ENCODE results near the gene CDK5RAP3.

The CDK5RAP3 gene

DNA sequence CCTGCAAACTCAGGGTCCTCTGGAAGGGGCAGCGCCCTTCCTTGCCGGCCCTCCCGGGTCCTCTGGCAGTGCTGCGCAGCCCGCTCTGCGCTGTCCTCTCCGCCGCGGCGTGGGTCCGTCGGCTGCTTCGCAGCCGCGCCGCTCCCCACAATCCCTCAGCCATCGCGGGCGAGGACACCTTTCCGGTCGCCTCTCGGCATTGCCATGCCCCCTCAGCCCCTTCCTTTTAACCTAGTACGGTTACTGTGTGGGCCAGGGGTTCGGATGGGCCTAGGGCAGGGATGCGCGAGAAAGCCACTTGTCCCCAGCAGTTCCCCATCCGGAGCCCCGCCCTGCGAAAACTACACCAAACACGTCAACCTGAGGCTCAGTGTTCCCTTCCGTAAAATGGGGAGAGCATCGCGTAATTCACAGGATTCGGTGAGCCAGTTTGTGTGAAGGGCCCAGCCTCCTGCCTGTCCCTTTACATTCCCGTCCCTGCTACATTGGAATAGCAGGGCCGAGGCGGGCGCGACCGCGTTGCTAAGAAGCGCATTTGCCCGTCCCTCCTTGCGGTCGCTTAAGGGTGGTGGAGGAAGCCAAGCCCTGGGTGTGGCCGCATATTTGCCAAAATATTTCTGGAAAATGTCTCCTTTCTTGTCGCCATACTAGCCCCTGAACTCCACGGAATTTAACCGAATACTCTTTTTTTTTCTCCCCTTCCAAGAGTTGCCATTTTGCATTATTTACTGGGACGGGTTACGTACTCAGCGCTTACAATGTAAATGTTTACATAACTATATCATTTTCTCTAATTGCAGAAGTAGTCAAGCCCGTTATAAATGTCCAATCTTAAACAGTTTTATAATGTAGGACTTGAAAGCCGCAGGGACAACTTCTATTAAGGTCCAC, 53.5 kb downstream of the CDK5RAP3 start:
- no peak for TF ChIP-seq ZBTB7A (IDR thresholded peaks at IDR 0.05; ENCODE audit: low read depth)
- TF ChIP-seq CREB1 (IDR thresholded peaks at IDR 0.05; ENCODE audit: low read depth): no peak
- peak; percentile 10; the same call in 1 of the 2 replicates for TF ChIP-seq TCF12 (IDR thresholded peaks at IDR 0.05; ENCODE audit: low read depth)
- TF ChIP-seq USF1 (IDR thresholded peaks at IDR 0.05): no peak
- TF ChIP-seq NFIC (IDR thresholded peaks at IDR 0.05): no peak
- peak; percentile 29; the same call in 1 of the 2 replicates for TF ChIP-seq MAX (IDR thresholded peaks at IDR 0.05)
- 0 out of 2 replicates have a peak, but pooled peaks have one; percentile 11 for TF ChIP-seq EP300 (IDR thresholded peaks at IDR 0.05; ENCODE audit: borderline replicate concordance)
- no peak; the same call in 1 of the 2 replicates for TF ChIP-seq YY1 (IDR thresholded peaks at IDR 0.05; ENCODE audit: low read depth)
- TF ChIP-seq REST (IDR thresholded peaks at IDR 0.05; ENCODE audit: low read depth): no peak
- TF ChIP-seq TEAD4 (IDR thresholded peaks at IDR 0.05): peak; percentile 41; the same call in 1 of the 2 replicates
- TF ChIP-seq TAF1 (IDR thresholded peaks at IDR 0.05; ENCODE audit: low read depth): no peak

GRCh38 chr17:48025040-48025903, 54.4 kb downstream of the CDK5RAP3 start:
- TF ChIP-seq YY1 (IDR thresholded peaks at IDR 0.05; ENCODE audit: low read depth) (0 out of 2 replicates have a peak, but pooled peaks have one; percentile 4), TEAD4 (IDR thresholded peaks at IDR 0.05) (peak; percentile 41; the same call in 1 of the 2 replicates), CREB1 (IDR thresholded peaks at IDR 0.05; ENCODE audit: low read depth) (0 out of 2 replicates have a peak, but pooled peaks have one; percentile 11), EP300 (IDR thresholded peaks at IDR 0.05; ENCODE audit: borderline replicate concordance) (0 out of 2 replicates have a peak, but pooled peaks have one; percentile 8), CEBPB (IDR thresholded peaks at IDR 0.05) (no peak), REST (IDR thresholded peaks at IDR 0.05; ENCODE audit: low read depth) (no peak), USF1 (IDR thresholded peaks at IDR 0.05) (peak; percentile 87), TAF1 (IDR thresholded peaks at IDR 0.05; ENCODE audit: low read depth) (peak; percentile 30; the same call in 1 of the 2 replicates), ZBTB7A (IDR thresholded peaks at IDR 0.05; ENCODE audit: low read depth) (no peak), TCF12 (IDR thresholded peaks at IDR 0.05; ENCODE audit: low read depth) (no peak), FOXM1 (IDR thresholded peaks at IDR 0.05; ENCODE audit: borderline replicate concordance, low read depth) (no peak), RAD21 (IDR thresholded peaks at IDR 0.05; ENCODE audit: low read depth) (peak; percentile 92), NFIC (IDR thresholded peaks at IDR 0.05) (no peak), MAX (IDR thresholded peaks at IDR 0.05) (peak; percentile 94), EGR1 (IDR thresholded peaks at IDR 0.05) (no peak)

- TF ChIP-seq YY1 (IDR thresholded peaks at IDR 0.05; ENCODE audit: low read depth): no peak
- TF ChIP-seq TAF1 (IDR thresholded peaks at IDR 0.05; ENCODE audit: low read depth): no peak
- no peak for TF ChIP-seq EP300 (IDR thresholded peaks at IDR 0.05; ENCODE audit: borderline replicate concordance)
- TF ChIP-seq NFIC (IDR thresholded peaks at IDR 0.05): no peak
- no peak for TF ChIP-seq FOXM1 (IDR thresholded peaks at IDR 0.05; ENCODE audit: borderline replicate concordance, low read depth)
- no peak for TF ChIP-seq CREB1 (IDR thresholded peaks at IDR 0.05; ENCODE audit: low read depth)
- TF ChIP-seq REST (IDR thresholded peaks at IDR 0.05; ENCODE audit: low read depth): no peak
- no peak; the same call in 1 of the 2 replicates for TF ChIP-seq ZBTB7A (IDR thresholded peaks at IDR 0.05; ENCODE audit: low read depth)
- no peak for TF ChIP-seq EGR1 (IDR thresholded peaks at IDR 0.05)
Observed at GRCh38 chr17:48025904-48026501, 55.1 kb downstream of the CDK5RAP3 start.
